Measurements from ENCODE around the gene MBNL2.
A peak's percentile ranks its signal among the peaks of the same experiment; 100 is the strongest.

The MBNL2 gene

GRCh38 chr13:97435323-97435722 is 213.2 kb downstream of the MBNL2 start:
- no peak for DNase-seq

- DNase-seq = peak in 1 of 51 donors; percentile 20
These were observed 213.7 kb downstream of the MBNL2 start for GRCh38 chr13:97435794-97436193.

- DNase-seq = no peak
These were observed 214.7 kb downstream of the MBNL2 start for GRCh38 chr13:97436845-97437244.

- no peak for DNase-seq
These were observed 215.6 kb downstream of the MBNL2 start for GRCh38 chr13:97437729-97438128.

- DNase-seq = no peak
These were observed 216.9 kb downstream of the MBNL2 start for GRCh38 chr13:97438856-97439595.

- no peak for DNase-seq
These were observed 218.6 kb downstream of the MBNL2 start for GRCh38 chr13:97440598-97441170.

- no peak for DNase-seq
These were observed 219.2 kb downstream of the MBNL2 start for GRCh38 chr13:97441368-97441767.

All from hypothalamus (tissue), 51 donors.